Left hindlimb (tissue), 1 donor: ENCODE measurements around the gene FILIP1L.

ENCODE experiments used
- DNase-seq: peaks from one replicate; pipeline ENCODE4 v3.0.0-alpha.2; 2018

The FILIP1L gene

GRCh38 chr3:100005665-100006393 lies 108.5 kb downstream of the FILIP1L start:
- DNase-seq = no peak

GRCh38 chr3:100004931-100005330 lies 109.4 kb downstream of the FILIP1L start:
- no peak for DNase-seq

GRCh38 chr3:100003609-100004503 lies 110.4 kb downstream of the FILIP1L start:
- no peak for DNase-seq

GRCh38 chr3:100002599-100003350 lies 111.5 kb downstream of the FILIP1L start:
- DNase-seq = no peak

- DNase-seq = no peak
Observed at GRCh38 chr3:100001526-100002270, 112.6 kb downstream of the FILIP1L start.

- DNase-seq = no peak
Observed at GRCh38 chr3:100001083-100001482, 113.2 kb downstream of the FILIP1L start.

GRCh38 chr3:99999536-99999935 lies 114.8 kb downstream of the FILIP1L start:
- no peak for DNase-seq

- DNase-seq = no peak
Observed at GRCh38 chr3:99997293-99997692, 117.0 kb downstream of the FILIP1L start.

GRCh38 chr3:99990179-99990578 lies 124.1 kb downstream of the FILIP1L start:
- DNase-seq = no peak

GRCh38 chr3:99984668-99985067 lies 129.6 kb downstream of the FILIP1L start:
- no peak for DNase-seq

- no peak for DNase-seq
Observed at GRCh38 chr3:99984139-99984538, 130.2 kb downstream of the FILIP1L start.

- DNase-seq = no peak
Observed at GRCh38 chr3:99982650-99983049, 131.7 kb downstream of the FILIP1L start.

GRCh38 chr3:99981138-99981537 lies 133.2 kb downstream of the FILIP1L start:
- no peak for DNase-seq

- no peak for DNase-seq
Observed at GRCh38 chr3:99980606-99981005, 133.7 kb downstream of the FILIP1L start.

- DNase-seq = no peak
Observed at GRCh38 chr3:99978221-99978620, 136.1 kb downstream of the FILIP1L start.

- DNase-seq = no peak
Observed at GRCh38 chr3:99976584-99976983, 137.7 kb downstream of the FILIP1L start.

GRCh38 chr3:99974989-99975388 lies 139.3 kb downstream of the FILIP1L start:
- no peak for DNase-seq

GRCh38 chr3:99972380-99973104 lies 141.8 kb downstream of the FILIP1L start:
- no peak for DNase-seq

GRCh38 chr3:99971761-99972160 lies 142.5 kb downstream of the FILIP1L start:
- DNase-seq = no peak

GRCh38 chr3:99970198-99970597 lies 144.1 kb downstream of the FILIP1L start:
- DNase-seq = no peak

- DNase-seq = no peak
Observed at GRCh38 chr3:99969136-99969535, 145.2 kb downstream of the FILIP1L start.

- DNase-seq = no peak
Observed at GRCh38 chr3:99967796-99968195, 146.5 kb downstream of the FILIP1L start.
